H1 (cell line): ENCODE results near the gene IFITM2.

Experiments
- CHD1 ChIP-seq: IDR thresholded peaks from 2 replicates; pipeline ENCODE4 v1.6.1; 2012; ENCODE audit warnings: low read depth, low read length, improper control_type of control experiment
- CTCF ChIP-seq, 3 experiments: IDR thresholded peaks; 1 replicate in 2 of 3; 2 replicates in 1 of 3; pipeline versions ENCODE4 v1.5.1 to v1.6.1; 2011; ENCODE audit warnings: low read length in 3 of 3, mild to moderate bottlenecking in 3 of 3, inconsistent platforms in 2 of 3, low read depth in 1 of 3, moderate library complexity in 1 of 3; ENCODE audit not compliant: insufficient read depth in 1 of 3; ENCODE audit errors: control extremely low read depth in 1 of 3
- EZH2 ChIP-seq: fragments of 200-600 bp; sonication (generic); IDR thresholded peaks from 2 replicates; pipeline ENCODE4 v1.7.1; 2012; ENCODE audit warnings: low read depth, mild to moderate bottlenecking, moderate library complexity, low read length, inconsistent platforms; ENCODE audit not compliant: severe bottlenecking
- HDAC6 ChIP-seq: IDR thresholded peaks from one replicate; pipeline ENCODE4 v1.7.1; 2012; ENCODE audit warnings: low read depth, mild to moderate bottlenecking, inconsistent platforms, low read length, moderate library complexity
- POLR2AphosphoS5 ChIP-seq: IDR thresholded peaks from 2 replicates; pipeline ENCODE4 v1.6.1; 2011; ENCODE audit warnings: low read depth, low read length
- RBBP5 ChIP-seq: IDR thresholded peaks from 2 replicates; pipeline ENCODE4 v1.7.1; 2012; ENCODE audit warnings: low read depth, mild to moderate bottlenecking, inconsistent platforms, low read length, moderate library complexity, borderline replicate concordance
- YY1 ChIP-seq: IDR thresholded peaks from 2 replicates; pipeline ENCODE4 v1.6.1; 2011; ENCODE audit warnings: low read depth, mild to moderate bottlenecking, low read length
- ZNF274 ChIP-seq: IDR thresholded peaks from 2 replicates; pipeline ENCODE4 v1.7.0; 2012; ENCODE audit warnings: low read length, borderline replicate concordance; ENCODE audit errors: extremely low read depth

GRCh38 chr11:288478-289397 is 18.9 kb upstream of the IFITM2 start, which contains the start of gene PGGHG:
- TF ChIP-seq ZNF274 = no peak
- TF ChIP-seq CTCF (IDR thresholded peaks at IDR 0.05; ENCODE audit: control extremely low read depth in 1 of 3, insufficient read depth in 1 of 3, low read depth in 1 of 3, low read length in 3 of 3) = no peak
- no peak for TF ChIP-seq POLR2AphosphoS5
- TF ChIP-seq CHD1 = no peak
- TF ChIP-seq YY1 = no peak
- TF ChIP-seq EZH2 = peak; percentile 39
- TF ChIP-seq HDAC6 = no peak
- no peak for TF ChIP-seq RBBP5
